ENCODE measurements around the gene DENND6B.

DENND6B gene

GRCh38 chr22:50356186-50356585, 29.4 kb upstream of the DENND6B start:
- Histone ChIP-seq H3K9ac (ENCODE audit: low read depth, low read length) (no peak overlapping the region), H3K27me3 (ENCODE audit: control insufficient read depth, insufficient read depth, low read length) (no peaks in the 10 kb centered on the region), H3K4me1 (ENCODE audit: control insufficient read depth, insufficient read depth, low read length) (no peaks in the 10 kb centered on the region), H3K9me3 (ENCODE audit: control insufficient read depth, insufficient read depth, low read length) (no peaks in the 10 kb centered on the region), H3K4me3 (ENCODE audit: low read depth, low read length) (no peak overlapping the region), H3K36me3 (ENCODE audit: control insufficient read depth, insufficient read depth, low read length) (no peaks in the 10 kb centered on the region)

GRCh38 chr22:50348058-50348457, 21.2 kb upstream of the DENND6B start:
- H3K4me3 ChIP-seq (ENCODE audit: low read depth, low read length) = no peak overlapping the region
- H3K4me1 ChIP-seq (ENCODE audit: control insufficient read depth, insufficient read depth, low read length) = no peaks in the 10 kb centered on the region
- no peak overlapping the region for H3K9ac ChIP-seq (ENCODE audit: low read depth, low read length)
- H3K27me3 ChIP-seq (ENCODE audit: control insufficient read depth, insufficient read depth, low read length) = no peaks in the 10 kb centered on the region
- no peaks in the 10 kb centered on the region for H3K36me3 ChIP-seq (ENCODE audit: control insufficient read depth, insufficient read depth, low read length)
- no peaks in the 10 kb centered on the region for H3K9me3 ChIP-seq (ENCODE audit: control insufficient read depth, insufficient read depth, low read length)

- Histone ChIP-seq H3K36me3 (ENCODE audit: control insufficient read depth, insufficient read depth, low read length) (no peaks in the 10 kb centered on the region), H3K27me3 (ENCODE audit: control insufficient read depth, insufficient read depth, low read length) (no peaks in the 10 kb centered on the region), H3K4me3 (ENCODE audit: low read depth, low read length) (no peak overlapping the region), H3K9ac (ENCODE audit: low read depth, low read length) (no peak overlapping the region), H3K9me3 (ENCODE audit: control insufficient read depth, insufficient read depth, low read length) (no peaks in the 10 kb centered on the region), H3K4me1 (ENCODE audit: control insufficient read depth, insufficient read depth, low read length) (no peaks in the 10 kb centered on the region)
Measured at GRCh38 chr22:50347157-50347556, 20.3 kb upstream of the DENND6B start.

- Histone ChIP-seq H3K4me1 (ENCODE audit: control insufficient read depth, insufficient read depth, low read length) (no peaks in the 10 kb centered on the region), H3K4me3 (ENCODE audit: low read depth, low read length) (no peak overlapping the region), H3K27me3 (ENCODE audit: control insufficient read depth, insufficient read depth, low read length) (no peaks in the 10 kb centered on the region), H3K9ac (ENCODE audit: low read depth, low read length) (no peak overlapping the region), H3K9me3 (ENCODE audit: control insufficient read depth, insufficient read depth, low read length) (no peaks in the 10 kb centered on the region), H3K36me3 (ENCODE audit: control insufficient read depth, insufficient read depth, low read length) (no peaks in the 10 kb centered on the region)
Measured at GRCh38 chr22:50346470-50346869, 19.7 kb upstream of the DENND6B start.

DNA sequence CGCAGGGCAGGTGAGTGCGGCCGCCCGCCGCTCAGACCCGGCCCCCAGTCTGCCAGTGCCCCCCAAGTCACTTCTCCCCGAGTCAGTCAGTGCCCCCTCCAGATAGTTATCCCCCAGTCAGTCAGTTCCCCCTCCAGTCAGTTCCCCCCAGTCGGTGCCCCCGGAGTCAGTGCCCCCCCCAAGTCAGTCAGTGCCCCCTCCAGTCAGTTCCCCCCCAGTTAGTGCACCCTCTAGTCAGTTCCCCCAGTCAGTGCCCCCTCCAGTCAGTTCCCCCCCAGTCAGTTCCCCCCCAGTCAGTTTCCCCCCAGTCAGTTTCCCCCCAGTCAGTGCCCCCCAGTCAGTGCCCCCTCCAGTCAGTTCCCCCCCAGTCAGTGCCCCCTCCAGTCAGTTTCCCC, 16.7 kb upstream of the DENND6B start:
- Histone ChIP-seq H3K4me3 (ENCODE audit: low read depth, low read length) (peak overlapping the region; percentile 59), H3K9me3 (ENCODE audit: control insufficient read depth, insufficient read depth, low read length) (no peaks in the 10 kb centered on the region), H3K4me1 (ENCODE audit: control insufficient read depth, insufficient read depth, low read length) (no peaks in the 10 kb centered on the region), H3K27me3 (ENCODE audit: control insufficient read depth, insufficient read depth, low read length) (peaks cover 2% of the 10 kb centered on the region), H3K36me3 (ENCODE audit: control insufficient read depth, insufficient read depth, low read length) (no peaks in the 10 kb centered on the region), H3K9ac (ENCODE audit: low read depth, low read length) (peak overlapping the region; percentile 47)

- H3K9ac ChIP-seq (ENCODE audit: low read depth, low read length) = peak within 1 kb of the TSS; percentile 47
- no peaks in the 10 kb centered on the region for H3K36me3 ChIP-seq (ENCODE audit: control insufficient read depth, insufficient read depth, low read length)
- peak within 1 kb of the TSS; percentile 86 for H3K4me3 ChIP-seq (ENCODE audit: low read depth, low read length)
- no peaks in the 10 kb centered on the region for H3K9me3 ChIP-seq (ENCODE audit: control insufficient read depth, insufficient read depth, low read length)
- peaks cover 2% of the 10 kb centered on the region for H3K27me3 ChIP-seq (ENCODE audit: control insufficient read depth, insufficient read depth, low read length)
- no peaks in the 10 kb centered on the region for H3K4me1 ChIP-seq (ENCODE audit: control insufficient read depth, insufficient read depth, low read length)
Measured at GRCh38 chr22:50342651-50343540, 16.1 kb upstream of the DENND6B start, which contains the start of gene PPP6R2. Gene PPP6R2 (plus strand): TSS chr22:50343327. CDS start chr22:50393909, 50,582 bp downstream.

DNA sequence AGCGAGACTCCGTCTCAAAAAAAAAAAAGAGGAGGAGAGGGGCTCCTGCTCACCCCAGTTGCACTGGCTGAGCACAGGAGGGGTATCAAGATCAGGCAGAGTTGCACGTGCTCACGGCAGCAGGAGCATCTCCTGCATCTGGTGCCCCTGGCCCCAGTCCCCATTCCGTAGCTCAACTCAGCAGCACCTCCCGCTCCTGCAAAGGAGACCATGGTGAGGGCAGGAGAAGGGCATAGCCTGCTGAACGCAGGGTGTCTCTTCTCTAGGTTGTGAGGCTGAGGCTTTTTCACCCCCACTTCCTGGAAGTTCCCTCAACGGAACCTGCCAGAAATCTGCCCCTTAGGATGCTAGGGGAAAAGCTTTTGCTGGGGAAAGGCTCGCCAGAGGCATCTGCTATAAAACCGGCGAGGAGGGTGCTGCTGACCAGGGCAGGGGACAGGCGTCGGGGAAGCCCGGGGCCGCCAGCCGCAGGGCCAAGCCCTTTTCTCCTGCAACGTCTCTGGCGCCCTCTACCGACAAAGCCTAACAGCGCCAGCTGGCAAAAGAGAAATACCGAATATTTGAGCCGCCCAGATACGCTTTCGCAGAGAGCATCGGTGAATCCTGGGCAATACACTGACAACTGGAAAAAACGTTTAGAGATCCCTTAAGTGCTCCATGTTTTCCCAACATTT, 15.3 kb upstream of the DENND6B start:
- Histone ChIP-seq H3K27me3 (ENCODE audit: control insufficient read depth, insufficient read depth, low read length) (peaks cover 2% of the 10 kb centered on the region), H3K4me1 (ENCODE audit: control insufficient read depth, insufficient read depth, low read length) (no peaks in the 10 kb centered on the region), H3K9me3 (ENCODE audit: control insufficient read depth, insufficient read depth, low read length) (no peaks in the 10 kb centered on the region), H3K36me3 (ENCODE audit: control insufficient read depth, insufficient read depth, low read length) (no peaks in the 10 kb centered on the region), H3K9ac (ENCODE audit: low read depth, low read length) (no peak overlapping the region), H3K4me3 (ENCODE audit: low read depth, low read length) (peak overlapping the region; percentile 86)

DNA sequence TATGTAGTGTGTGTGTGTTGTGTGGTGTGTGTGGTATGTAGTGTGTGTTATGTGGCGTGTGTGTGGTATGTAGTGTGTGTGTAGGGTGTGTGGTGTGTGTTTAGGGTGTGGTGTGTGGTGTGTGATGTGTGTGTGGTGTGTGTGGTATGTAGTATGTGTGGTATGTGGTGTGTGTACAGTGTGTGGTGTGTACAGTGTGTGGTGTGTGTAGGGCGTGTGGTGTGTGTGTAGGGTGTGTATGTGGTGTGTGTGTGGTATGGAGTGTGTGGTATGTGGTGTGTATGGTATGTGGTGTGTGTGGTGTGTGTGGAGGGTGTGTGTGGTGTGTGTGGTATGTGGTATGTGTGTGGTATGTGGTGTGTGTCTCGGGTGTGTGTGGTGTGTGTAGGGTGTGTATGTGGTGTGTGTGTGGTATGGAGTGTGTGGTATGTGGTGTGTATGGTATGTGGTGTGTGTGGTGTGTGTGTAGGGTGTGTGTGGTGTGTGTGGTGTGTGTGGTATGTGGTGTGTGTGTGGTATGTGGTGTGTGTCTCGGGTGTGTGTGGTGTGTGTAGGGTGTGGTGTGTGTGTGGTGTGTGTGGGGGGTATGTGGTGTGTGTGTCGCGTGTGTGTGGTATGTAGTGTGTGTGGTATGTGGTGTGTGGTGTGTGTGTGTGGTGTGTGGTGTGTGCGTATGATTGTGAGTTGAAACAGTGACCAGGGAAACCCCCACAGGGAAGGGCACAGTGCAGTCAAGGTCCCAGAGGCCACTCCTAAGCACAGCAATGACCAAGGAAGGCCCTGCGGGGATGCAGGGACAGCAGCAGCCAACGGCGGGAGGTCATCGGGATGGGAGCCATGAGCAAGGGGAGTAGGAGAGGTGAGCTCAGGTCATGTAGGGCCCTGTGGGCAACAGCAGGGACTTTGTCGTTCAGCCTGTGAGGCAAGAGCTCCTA, 13.4 kb upstream of the DENND6B start:
- Histone ChIP-seq H3K9ac (ENCODE audit: low read depth, low read length) (no peak overlapping the region), H3K4me3 (ENCODE audit: low read depth, low read length) (no peak overlapping the region), H3K27me3 (ENCODE audit: control insufficient read depth, insufficient read depth, low read length) (peaks cover 2% of the 10 kb centered on the region), H3K4me1 (ENCODE audit: control insufficient read depth, insufficient read depth, low read length) (no peaks in the 10 kb centered on the region), H3K9me3 (ENCODE audit: control insufficient read depth, insufficient read depth, low read length) (no peaks in the 10 kb centered on the region), H3K36me3 (ENCODE audit: control insufficient read depth, insufficient read depth, low read length) (no peaks in the 10 kb centered on the region)

DNA sequence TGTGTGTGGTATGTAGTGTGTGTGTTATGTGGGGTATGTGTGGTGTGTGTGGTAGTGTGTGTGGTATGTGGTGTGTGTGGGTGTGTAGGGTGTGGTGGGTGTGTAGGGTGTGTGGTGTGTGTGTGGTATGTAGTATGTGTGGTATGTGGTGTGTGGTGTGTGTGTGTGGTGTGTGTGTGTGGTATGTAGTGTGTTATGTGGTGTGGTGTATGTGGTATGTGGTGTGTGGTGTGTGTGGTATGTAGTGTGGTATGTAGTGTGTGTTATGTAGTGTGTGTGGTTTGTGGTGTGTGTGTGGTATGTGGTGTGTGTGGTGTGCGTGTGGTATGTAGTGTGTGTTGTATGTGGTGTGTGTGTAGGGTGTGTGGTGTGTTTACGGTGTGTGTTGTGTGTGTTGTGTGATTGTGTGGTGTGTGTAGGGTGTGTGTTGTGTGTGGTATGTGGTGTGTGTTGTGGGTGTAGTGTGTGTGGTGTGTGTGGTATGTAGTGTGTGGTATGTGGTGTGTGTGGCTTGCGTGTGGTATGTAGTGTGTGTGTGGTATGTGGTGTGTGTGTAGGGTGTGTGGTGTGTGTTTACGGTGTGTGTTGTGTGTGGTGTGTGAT, 12.1 kb upstream of the DENND6B start:
- Histone ChIP-seq H3K9me3 (ENCODE audit: control insufficient read depth, insufficient read depth, low read length) (no peaks in the 10 kb centered on the region), H3K9ac (ENCODE audit: low read depth, low read length) (no peak overlapping the region), H3K4me3 (ENCODE audit: low read depth, low read length) (no peak overlapping the region), H3K27me3 (ENCODE audit: control insufficient read depth, insufficient read depth, low read length) (peaks cover 2% of the 10 kb centered on the region), H3K36me3 (ENCODE audit: control insufficient read depth, insufficient read depth, low read length) (no peaks in the 10 kb centered on the region), H3K4me1 (ENCODE audit: control insufficient read depth, insufficient read depth, low read length) (no peaks in the 10 kb centered on the region)

GRCh38 chr22:50338042-50338573, 11.3 kb upstream of the DENND6B start:
- H3K27me3 ChIP-seq (ENCODE audit: control insufficient read depth, insufficient read depth, low read length) = peaks cover 2% of the 10 kb centered on the region
- H3K9ac ChIP-seq (ENCODE audit: low read depth, low read length) = no peak overlapping the region
- no peaks in the 10 kb centered on the region for H3K9me3 ChIP-seq (ENCODE audit: control insufficient read depth, insufficient read depth, low read length)
- no peak overlapping the region for H3K4me3 ChIP-seq (ENCODE audit: low read depth, low read length)
- no peaks in the 10 kb centered on the region for H3K4me1 ChIP-seq (ENCODE audit: control insufficient read depth, insufficient read depth, low read length)
- no peaks in the 10 kb centered on the region for H3K36me3 ChIP-seq (ENCODE audit: control insufficient read depth, insufficient read depth, low read length)
